Activated T-cell treated with anti-CD3 and anti-CD28 coated beads, Interleukin-2, amount 50 U/mL, for 48 hours (primary cell): ENCODE measurements around the gene ZNF605.
"Not testable (repeated sequence)": the region's sequence is repeated elsewhere in the genome, so short reads cannot be mapped to it uniquely, and the experiment has no call there.

ENCODE experiments used
- DNase-seq, 2 experiments: peaks; one replicate each; pipeline ENCODE4 v3.0.0-alpha.2; 2020

ZNF605 gene

GRCh38 chr12:132956011-132956788 lies at the start of gene ZNF605:
Gene ZNF605, minus strand, starts transcription at chr12:132956306. Its CDS starts 10,671 bp downstream, at chr12:132945635.
- peak; percentile 89 to 91 for DNase-seq

- no peak for DNase-seq
These were observed 42.6 kb upstream of the ZNF605 start for GRCh38 chr12:132998741-132999140.

GRCh38 chr12:132986885-132987225 lies 30.7 kb upstream of the ZNF605 start:
- no peak for DNase-seq

- DNase-seq, result peak; percentile 88 to 90
These were observed 30.1 kb upstream of the ZNF605 start, which contains the start of gene ZNF26 for GRCh38 chr12:132986001-132986884. Gene ZNF26, plus strand, starts transcription at chr12:132986367. Its CDS starts 474 bp downstream, at chr12:132986841.

GRCh38 chr12:132976870-132977269 lies 20.8 kb upstream of the ZNF605 start:
- peak; percentile 61 to 67 for DNase-seq

GRCh38 chr12:132972374-132972773 lies 16.3 kb upstream of the ZNF605 start:
- DNase-seq, result no peak

- DNase-seq, result no peak
These were observed 11.6 kb upstream of the ZNF605 start for GRCh38 chr12:132967736-132968135.

GRCh38 chr12:132966676-132967415 lies 10.7 kb upstream of the ZNF605 start:
- DNase-seq, result no peak

- DNase-seq, result no peak
These were observed 9.7 kb upstream of the ZNF605 start for GRCh38 chr12:132965796-132966195.

- DNase-seq, result peak; percentile 38 to 44
These were observed 7.8 kb upstream of the ZNF605 start for GRCh38 chr12:132963947-132964346.

GRCh38 chr12:132961790-132962189 lies 5.7 kb upstream of the ZNF605 start:
- not testable (repeated sequence) for DNase-seq

GRCh38 chr12:132955094-132956010 lies 754 bp downstream of the ZNF605 start:
- peak; percentile 43 to 54 for DNase-seq

GRCh38 chr12:132954471-132955048 lies 1.5 kb downstream of the ZNF605 start:
- no peak for DNase-seq

GRCh38 chr12:132953771-132954170 lies 2.3 kb downstream of the ZNF605 start:
- no peak for DNase-seq

- no peak for DNase-seq
These were observed 3.0 kb downstream of the ZNF605 start for GRCh38 chr12:132953163-132953425.

- DNase-seq, result no peak
These were observed 3.5 kb downstream of the ZNF605 start for GRCh38 chr12:132952371-132953162.

GRCh38 chr12:132951649-132952048 lies 4.5 kb downstream of the ZNF605 start:
- no peak for DNase-seq

- DNase-seq, result no peak
These were observed 5.1 kb downstream of the ZNF605 start for GRCh38 chr12:132950844-132951535.

GRCh38 chr12:132949936-132950837 lies 5.9 kb downstream of the ZNF605 start:
- DNase-seq, result no peak
